Testis (tissue), 2 donors: ENCODE data around the gene TOX2.

Experiments
- CTCF ChIP-seq, 3 experiments: fragments of 450-650 bp in 2 of 3; fragments of 200-600 bp in 1 of 3; sonication (generic) in 1 of 3; IDR thresholded peaks; one replicate each; pipeline ENCODE4 v1.5.1; 2016 to 2019; ENCODE audit warnings: antibody characterized with exemption in 3 of 3, mild to moderate bottlenecking in 2 of 3, moderate library complexity in 1 of 3
- POLR2A ChIP-seq: fragments of 450-650 bp; IDR thresholded peaks from one replicate; pipeline ENCODE4 v1.6.1; 2017; ENCODE audit warnings: antibody characterized with exemption, mild to moderate bottlenecking, moderate library complexity

- no peak for TF ChIP-seq POLR2A
- no peak for TF ChIP-seq CTCF (IDR thresholded peaks at IDR 0.05)
Measured at GRCh38 chr20:43936104-43936770, 21.6 kb downstream of the TOX2 start.
